Fibroblast of skin of back (primary cell): Measurements from ENCODE around the gene PDE2A.
A peak's percentile ranks its signal among the peaks of the same experiment; 100 is the strongest.

Experiments
- DNase-seq: peaks from one replicate; pipeline ENCODE4 v3.0.0-alpha.2; 2013

The PDE2A gene

GRCh38 chr11:72682858-72683243, 8.6 kb upstream of the PDE2A start:
- DNase-seq, result no peak

- DNase-seq, result no peak
Observed at GRCh38 chr11:72682238-72682857, 8.1 kb upstream of the PDE2A start.

GRCh38 chr11:72681226-72682153, 7.3 kb upstream of the PDE2A start:
- DNase-seq, result no peak

- no peak for DNase-seq
Observed at GRCh38 chr11:72680624-72681158, 6.5 kb upstream of the PDE2A start.

GRCh38 chr11:72679869-72680268, 5.6 kb upstream of the PDE2A start:
- DNase-seq, result no peak

GRCh38 chr11:72678524-72678923, 4.3 kb upstream of the PDE2A start:
- DNase-seq, result no peak

GRCh38 chr11:72676861-72677341, 2.7 kb upstream of the PDE2A start:
- peak; percentile 41 for DNase-seq

GRCh38 chr11:72675221-72675620, 999 bp upstream of the PDE2A start:
- no peak for DNase-seq

- DNase-seq, result no peak
Observed at GRCh38 chr11:72673284-72673942, 809 bp downstream of the PDE2A start.

- DNase-seq, result no peak
Observed at GRCh38 chr11:72672597-72673238, 1.5 kb downstream of the PDE2A start.

GRCh38 chr11:72671152-72672099, 2.8 kb downstream of the PDE2A start:
- no peak for DNase-seq

- DNase-seq, result no peak
Observed at GRCh38 chr11:72670041-72670440, 4.2 kb downstream of the PDE2A start.

- no peak for DNase-seq
Observed at GRCh38 chr11:72669527-72669926, 4.7 kb downstream of the PDE2A start.

- no peak for DNase-seq
Observed at GRCh38 chr11:72668629-72669347, 5.4 kb downstream of the PDE2A start.

GRCh38 chr11:72665911-72666472, 8.2 kb downstream of the PDE2A start:
- no peak for DNase-seq

GRCh38 chr11:72662036-72662435, 12.2 kb downstream of the PDE2A start:
- DNase-seq, result no peak

- no peak for DNase-seq
Observed at GRCh38 chr11:72661486-72661885, 12.7 kb downstream of the PDE2A start.

GRCh38 chr11:72658989-72659640, 15.1 kb downstream of the PDE2A start:
- DNase-seq, result no peak

- no peak for DNase-seq
Observed at GRCh38 chr11:72657411-72658100, 16.7 kb downstream of the PDE2A start.
